NCI-H2081 (cell line): ENCODE data around the gene GUCA1A.
A peak's percentile ranks its signal among the peaks of the same experiment; 100 is the strongest.

Experiments
- DNase-seq, 2 experiments: peaks; one replicate each; lab custom pipeline; 2025; lab: John Stamatoyannopoulos, UW

The GUCA1A gene

DNA sequence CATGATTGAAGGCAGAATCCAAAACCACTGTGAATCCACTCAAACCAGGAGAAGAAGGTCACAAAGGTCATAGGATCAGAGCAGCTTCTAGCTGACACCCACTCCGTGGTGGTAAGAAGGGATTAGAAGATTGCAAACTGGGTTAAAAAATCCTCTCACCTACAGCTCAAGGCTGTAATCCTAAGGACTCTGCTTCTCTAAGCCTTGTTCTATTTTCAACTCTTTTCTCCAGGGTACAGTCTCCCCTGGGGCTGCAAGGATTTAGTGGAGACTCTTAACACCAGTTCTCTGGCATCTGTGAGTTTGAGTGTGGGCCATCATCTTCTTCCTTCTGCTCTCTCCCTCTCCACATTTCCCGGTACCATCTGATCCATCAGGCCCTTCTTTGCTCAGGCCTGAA lies at the start of gene GUCA1A:
TSS of gene GUCA1A (plus strand) at position 264 of the 400 bp plus-strand sequence. CDS start 250 bp downstream, outside the sequence.
- DNase-seq = no peak

- DNase-seq = no peak
Measured at GRCh38 chr6:42123379-42124103, 49.6 kb upstream of the GUCA1A start.

DNA sequence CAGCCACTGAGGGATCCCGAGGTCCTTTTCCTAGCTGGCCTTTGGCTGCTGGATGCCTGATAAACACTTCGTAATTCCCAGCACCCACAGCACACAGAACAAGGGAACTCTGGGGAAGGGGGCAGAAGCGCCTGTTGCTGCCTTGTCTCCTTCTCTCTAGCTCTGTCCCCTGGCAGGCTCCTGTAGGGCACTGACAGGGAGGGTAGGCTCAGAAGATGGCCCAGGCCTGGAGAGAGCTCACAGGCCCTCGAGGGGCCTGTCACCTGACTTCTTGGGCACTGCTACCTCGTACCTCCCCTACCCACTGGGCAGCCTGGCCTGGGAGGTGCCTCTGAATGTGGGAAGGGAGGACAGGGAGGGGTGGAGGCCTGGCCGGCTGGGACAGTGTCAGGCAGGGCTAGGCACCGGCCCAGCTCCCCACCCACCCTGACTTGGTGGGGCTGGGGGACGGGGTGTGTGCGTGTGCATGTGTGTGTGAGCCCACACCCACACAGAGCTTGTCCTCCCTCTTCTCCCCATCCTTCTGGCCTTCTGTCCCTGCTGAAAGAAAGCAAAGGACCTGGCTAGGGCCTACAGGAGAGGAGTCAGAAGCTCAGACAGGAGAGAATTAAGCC lies 48.8 kb upstream of the GUCA1A start:
- DNase-seq = no peak

DNA sequence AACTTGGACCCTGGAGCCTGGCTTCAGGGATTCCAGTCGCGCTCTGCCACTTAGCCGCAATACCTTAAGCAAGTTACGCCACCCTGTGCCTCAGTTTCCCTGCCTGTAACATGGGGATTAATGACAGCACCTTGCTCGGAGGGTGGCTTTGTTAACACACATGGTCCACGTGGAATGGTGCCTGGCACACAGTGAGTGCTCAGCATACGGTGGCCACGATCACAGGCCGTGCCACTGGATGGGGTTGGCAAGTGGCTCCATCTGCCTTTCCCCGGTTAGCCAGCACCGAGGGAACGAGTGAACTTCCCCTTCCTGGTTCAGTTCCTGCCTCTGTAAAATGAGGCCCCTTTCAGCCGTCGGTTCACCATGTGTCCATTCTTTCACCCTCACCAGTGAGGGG lies 47.9 kb upstream of the GUCA1A start:
- DNase-seq = no peak

GRCh38 chr6:42125663-42126062 lies 47.5 kb upstream of the GUCA1A start:
- DNase-seq = no peak

DNA sequence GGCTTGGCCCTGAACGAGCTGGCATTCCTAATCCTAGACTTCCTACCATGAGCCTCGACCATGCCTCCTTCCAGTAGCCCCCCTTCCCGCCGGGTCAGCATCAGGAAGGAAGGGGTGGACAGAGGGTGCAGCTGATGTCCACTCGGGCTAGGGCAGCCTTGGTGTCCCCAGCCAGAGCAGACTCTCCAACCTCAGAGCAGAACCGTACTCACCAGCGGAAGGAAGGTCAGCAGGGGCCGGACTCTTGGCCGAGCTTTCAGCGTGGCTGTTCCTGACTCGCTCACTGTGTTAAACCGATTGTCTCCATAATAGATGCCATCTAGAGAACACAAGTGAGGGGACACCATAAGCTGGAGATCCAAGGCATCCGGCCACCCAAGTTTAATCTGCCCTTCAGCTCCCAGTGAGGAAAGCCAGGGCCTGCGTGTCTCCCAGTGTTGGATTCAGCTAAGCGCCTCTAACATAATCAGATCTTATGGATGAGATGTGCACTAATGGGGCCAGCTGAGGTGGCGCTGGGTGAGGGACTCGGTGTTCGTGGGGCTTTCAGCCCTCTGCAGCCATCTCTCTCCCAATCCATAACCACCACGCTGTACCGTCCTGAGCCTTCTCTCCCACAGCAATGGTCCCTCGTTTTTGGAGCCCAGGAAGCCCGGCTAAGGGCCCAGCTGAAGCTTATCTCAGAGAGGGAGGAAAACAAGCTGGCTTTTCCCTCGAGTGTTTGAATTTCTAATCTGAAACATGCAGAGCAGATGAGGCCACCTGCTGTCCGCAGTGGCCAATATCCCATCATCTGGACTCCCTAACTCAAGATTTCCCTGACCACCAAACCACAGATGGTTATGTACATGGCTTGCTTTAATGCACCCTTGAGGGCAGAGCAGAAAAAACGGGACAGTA lies 44.5 kb upstream of the GUCA1A start:
- no peak for DNase-seq

DNA sequence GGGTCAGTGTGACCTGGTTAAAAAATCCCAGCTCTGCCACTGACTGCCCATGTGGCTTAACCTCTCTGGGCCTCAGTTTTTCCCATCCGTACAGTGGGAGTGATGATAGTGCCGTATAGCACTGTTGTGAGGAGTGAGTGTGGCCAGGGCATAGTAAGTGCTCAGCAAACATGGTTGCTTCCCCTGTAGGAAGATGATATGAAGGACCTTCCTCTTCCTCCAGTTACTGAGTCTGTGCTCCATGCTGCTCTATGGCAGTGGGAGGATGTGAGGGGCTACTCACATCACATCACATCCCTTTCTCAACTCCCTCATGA lies 43.8 kb upstream of the GUCA1A start:
- DNase-seq = no peak

DNA sequence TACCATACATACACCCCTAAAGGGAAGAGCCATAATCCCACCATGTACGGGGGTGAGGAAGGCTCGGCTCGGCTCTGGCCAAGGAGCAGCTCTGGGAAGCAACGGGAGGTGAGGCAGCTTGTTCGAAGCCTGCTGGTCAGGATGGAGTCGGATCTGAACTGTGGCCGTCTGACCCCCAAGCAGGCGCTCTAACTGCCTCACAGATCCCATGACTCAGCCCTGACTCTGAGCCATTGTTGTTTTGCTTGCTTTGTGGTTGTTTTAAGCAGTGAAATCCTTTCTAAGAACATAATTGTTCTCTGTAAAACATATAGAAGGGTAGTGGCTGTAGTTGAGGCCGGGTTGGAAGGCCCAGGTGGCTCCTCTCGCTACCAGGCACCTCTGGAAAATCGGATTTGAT lies 41.6 kb upstream of the GUCA1A start:
- DNase-seq = no peak

DNA sequence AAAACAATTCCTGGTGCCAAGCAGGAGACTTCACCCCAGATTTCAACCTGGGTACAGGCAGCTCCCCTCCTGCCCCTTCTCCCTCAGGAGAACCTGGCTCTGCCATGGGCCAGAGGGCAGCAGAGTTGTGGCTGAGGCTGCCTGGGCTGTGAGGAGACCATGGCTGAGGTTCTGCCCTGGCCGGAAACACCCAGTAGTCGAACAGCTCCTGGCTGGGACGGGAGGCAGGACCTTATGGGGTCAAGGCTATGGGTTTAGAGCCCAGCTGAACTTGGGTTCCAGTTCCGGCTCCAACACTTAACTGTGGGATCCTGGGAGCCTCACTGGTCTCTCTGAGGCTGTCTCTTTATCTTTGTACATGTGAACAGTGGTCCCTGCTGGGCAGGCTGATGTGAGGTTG lies 39.2 kb upstream of the GUCA1A start:
- DNase-seq = no peak

GRCh38 chr6:42135161-42135560 lies 38.0 kb upstream of the GUCA1A start:
- no peak for DNase-seq

GRCh38 chr6:42135722-42136121 lies 37.4 kb upstream of the GUCA1A start:
- DNase-seq = no peak

DNA sequence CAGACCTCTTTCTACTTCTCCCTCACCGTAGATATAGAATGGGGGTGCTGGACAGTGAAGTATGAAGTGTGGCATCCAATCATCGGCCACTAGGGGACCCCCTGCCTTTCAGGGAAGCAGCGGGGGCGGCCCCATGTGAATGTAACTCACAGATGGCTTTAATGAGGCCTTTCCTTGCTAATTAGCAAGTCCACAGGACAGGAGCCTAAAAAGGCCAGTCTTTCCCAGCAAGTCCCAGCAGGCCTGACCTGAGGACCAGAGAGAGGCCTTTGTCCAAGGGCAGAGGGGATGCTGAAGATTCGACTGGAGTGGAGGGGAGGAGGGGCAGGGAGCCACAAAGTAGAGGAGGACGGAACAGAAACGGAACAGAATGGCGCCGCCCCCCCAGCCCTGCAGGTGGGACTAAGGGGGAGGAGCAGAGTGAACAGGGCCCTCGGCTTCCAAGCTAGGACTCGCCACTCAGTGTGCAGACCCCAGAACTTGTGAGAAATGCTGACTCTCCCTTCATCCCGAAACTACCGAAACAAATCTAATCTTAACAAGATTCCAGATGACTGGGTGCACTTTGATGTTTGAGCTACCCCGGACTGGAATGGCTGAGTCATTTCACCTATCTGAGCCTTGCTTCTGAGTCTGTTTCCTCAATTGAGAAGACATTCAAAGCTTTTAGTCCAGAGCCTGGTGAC lies 36.5 kb upstream of the GUCA1A start:
- no peak for DNase-seq

- no peak for DNase-seq
Measured at GRCh38 chr6:42137194-42137753, 35.9 kb upstream of the GUCA1A start.

- DNase-seq = no peak
Measured at GRCh38 chr6:42138190-42138589, 35.0 kb upstream of the GUCA1A start.

DNA sequence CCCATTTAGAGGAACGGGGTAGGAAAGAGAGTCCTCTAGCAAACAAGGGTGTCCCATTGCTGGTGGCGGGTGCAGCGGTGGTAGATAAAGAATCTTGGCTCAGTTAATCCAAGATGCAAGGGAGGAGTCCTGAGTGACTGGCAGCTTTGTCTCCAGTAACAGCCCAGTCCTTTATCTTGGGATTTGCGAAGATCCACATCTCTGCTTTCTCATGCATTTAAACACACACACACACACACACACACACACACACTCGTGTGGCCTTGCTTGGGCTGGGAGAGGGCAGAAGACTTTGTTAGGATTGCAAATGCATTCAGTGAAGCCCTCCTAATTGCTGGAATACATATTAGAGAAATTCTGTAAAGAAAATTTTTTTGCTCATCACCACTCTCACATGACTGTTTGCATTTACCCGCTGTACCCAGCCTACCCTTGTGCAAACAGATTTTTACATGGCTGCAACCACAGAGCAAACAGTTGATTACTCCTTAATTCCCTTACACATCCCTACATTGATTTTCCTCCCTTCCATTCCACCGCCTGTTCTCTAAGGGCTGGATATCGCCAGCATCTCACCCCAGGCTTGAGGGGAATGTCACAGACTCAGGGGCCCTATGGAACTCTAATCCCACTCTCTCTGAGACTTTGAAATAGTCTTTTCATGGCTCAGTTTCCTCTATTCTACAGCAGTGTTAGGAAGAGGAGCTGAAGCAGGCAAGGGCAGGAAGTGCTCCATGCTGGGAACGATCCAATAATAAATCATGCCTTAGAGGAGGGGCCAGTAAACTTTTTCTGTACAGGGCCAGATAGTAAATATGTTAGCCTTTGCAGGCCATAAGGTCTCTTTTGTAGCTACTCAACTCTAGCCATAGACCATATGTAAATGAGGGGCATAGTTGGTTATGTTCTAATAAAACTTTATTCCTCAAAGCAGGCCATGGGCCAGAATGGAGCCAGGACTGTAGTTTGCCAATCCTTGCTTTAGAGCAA lies 34.2 kb upstream of the GUCA1A start:
- no peak for DNase-seq

GRCh38 chr6:42140032-42140431 lies 33.1 kb upstream of the GUCA1A start:
- no peak for DNase-seq

DNA sequence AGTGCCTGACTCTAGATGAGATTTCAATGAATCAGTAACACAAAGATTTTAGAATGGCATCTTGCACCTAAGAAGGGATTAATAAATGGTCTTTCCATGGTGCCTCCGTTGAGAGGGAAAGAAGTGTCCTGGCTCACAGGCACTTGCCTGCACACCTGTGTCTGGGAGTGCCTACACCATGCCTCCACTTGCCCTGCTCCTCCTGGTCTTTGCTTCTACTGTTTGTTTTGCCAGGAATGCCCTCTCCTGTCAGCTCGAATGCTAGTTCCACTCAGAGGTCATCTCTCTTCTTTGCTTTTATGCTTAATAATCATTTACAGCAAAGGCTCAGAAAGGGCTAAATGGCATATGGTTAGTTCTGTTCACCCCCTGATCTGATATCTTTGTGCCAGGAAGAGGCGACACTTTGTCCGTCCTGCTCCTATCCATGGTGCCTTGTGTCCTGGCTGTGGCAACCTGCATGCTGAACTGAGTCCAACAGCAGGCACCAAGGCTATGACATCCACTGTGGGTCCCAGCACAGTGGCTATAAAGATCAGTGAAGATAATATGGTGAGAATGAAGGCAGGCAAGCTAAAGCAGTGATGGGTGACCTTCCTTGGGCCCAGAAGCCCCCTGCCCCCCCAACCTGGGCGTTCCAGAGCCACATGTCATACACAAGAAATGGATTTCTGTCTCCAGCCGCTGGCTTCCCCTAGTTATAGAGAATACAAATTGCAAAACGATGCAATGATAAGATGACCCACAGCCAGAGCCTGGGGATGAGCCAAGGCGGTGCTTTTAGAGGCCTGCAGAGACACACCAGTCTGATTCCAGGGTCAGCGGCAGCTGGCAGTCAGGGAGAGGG lies 32.2 kb upstream of the GUCA1A start:
- DNase-seq = no peak

GRCh38 chr6:42141603-42142117 lies 31.5 kb upstream of the GUCA1A start:
- DNase-seq = no peak

GRCh38 chr6:42142118-42142835 lies 30.9 kb upstream of the GUCA1A start, which contains the start of gene C6orf132:
C6orf132 (minus strand) TSS chr6:42142620; CDS start chr6:42142444, 176 bp downstream.
- DNase-seq = peak in 1 of 2 experiments; percentile 2
